SK-N-MC (cell line): Measurements from ENCODE around the gene UMAD1.
A peak's percentile ranks its signal among the peaks of the same experiment; 100 is the strongest.

Experiments
- DNase-seq: peaks from one replicate; pipeline ENCODE4 v3.0.0-alpha.2; 2011; ENCODE audit warnings: low read depth, low spot score
- H3K27ac ChIP-seq: fragments of 200-600 bp; sonication (generic); 2 replicates; pipeline ENCODE4 v1.5.1; 2016; ENCODE audit warnings: mixed run types
- H3K36me3 ChIP-seq: fragments of 200-600 bp; sonication (generic); 2 replicates; pipeline ENCODE4 v1.6.1; 2017; ENCODE audit warnings: antibody characterized with exemption, low read length, mixed read lengths; ENCODE audit not compliant: insufficient read depth
- H3K4me3 ChIP-seq: fragments of 200-600 bp; sonication (generic); 2 replicates; pipeline ENCODE4 v1.5.1; 2016
- H3K9ac ChIP-seq: fragments of 200-600 bp; sonication (generic); 2 replicates; pipeline ENCODE4 v1.8.0; 2017; ENCODE audit warnings: mixed run types, mixed read lengths; ENCODE audit not compliant: insufficient read length
- H3K9me3 ChIP-seq: fragments of 200-600 bp; sonication (generic); 2 replicates; pipeline ENCODE4 v1.6.1; 2017; ENCODE audit warnings: low read depth, mild to moderate bottlenecking, antibody characterized with exemption, low read length, moderate library complexity, mixed read lengths
- EZH2 ChIP-seq: fragments of 200-600 bp; sonication (generic); IDR thresholded peaks from one replicate; pipeline ENCODE4 v1.6.1; 2017; ENCODE audit warnings: antibody characterized with exemption
- FOXP2 ChIP-seq: optimal IDR thresholded peaks from 2 replicates; pipeline ENCODE3; 2011; ENCODE audit warnings: mild to moderate bottlenecking, moderate library complexity; ENCODE audit not compliant: insufficient read depth; ENCODE audit errors: extremely low read length, control extremely low read depth
- POLR2AphosphoS5 ChIP-seq: IDR thresholded peaks from 2 replicates; pipeline ENCODE4 v1.6.1; 2012; ENCODE audit warnings: mild to moderate bottlenecking, low read depth, low read length, borderline replicate concordance

Gene UMAD1

DNA sequence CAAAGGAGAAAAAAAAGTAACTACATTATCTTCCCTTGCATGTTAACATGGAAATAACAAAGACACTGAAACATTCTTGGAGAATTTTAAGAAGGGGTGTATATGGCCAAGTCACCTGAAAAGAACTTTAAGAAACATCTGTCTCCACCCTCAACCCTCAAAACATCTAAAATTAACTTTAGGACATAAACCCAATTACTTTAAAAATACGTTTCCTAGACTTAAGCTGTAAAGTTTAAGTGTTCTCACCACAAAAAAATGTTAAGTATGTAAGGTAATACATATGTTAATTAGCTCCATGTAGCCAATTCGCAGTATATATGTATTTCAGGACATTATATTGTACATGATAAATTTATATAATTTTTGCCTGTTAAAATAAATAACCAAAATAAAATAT, 257.0 kb downstream of the UMAD1 start:
- no peak for DNase-seq
- Histone ChIP-seq H3K36me3 (no peaks in the 10 kb centered on the region), H3K27ac (no peak overlapping the region), H3K9me3 (no peaks in the 10 kb centered on the region), H3K9ac (no peak overlapping the region), H3K4me3 (0 out of 2 replicates have a peak overlapping the region, but pooled peaks have one; percentile 9)
- no peak for TF ChIP-seq POLR2AphosphoS5
- no peak for TF ChIP-seq EZH2

DNA sequence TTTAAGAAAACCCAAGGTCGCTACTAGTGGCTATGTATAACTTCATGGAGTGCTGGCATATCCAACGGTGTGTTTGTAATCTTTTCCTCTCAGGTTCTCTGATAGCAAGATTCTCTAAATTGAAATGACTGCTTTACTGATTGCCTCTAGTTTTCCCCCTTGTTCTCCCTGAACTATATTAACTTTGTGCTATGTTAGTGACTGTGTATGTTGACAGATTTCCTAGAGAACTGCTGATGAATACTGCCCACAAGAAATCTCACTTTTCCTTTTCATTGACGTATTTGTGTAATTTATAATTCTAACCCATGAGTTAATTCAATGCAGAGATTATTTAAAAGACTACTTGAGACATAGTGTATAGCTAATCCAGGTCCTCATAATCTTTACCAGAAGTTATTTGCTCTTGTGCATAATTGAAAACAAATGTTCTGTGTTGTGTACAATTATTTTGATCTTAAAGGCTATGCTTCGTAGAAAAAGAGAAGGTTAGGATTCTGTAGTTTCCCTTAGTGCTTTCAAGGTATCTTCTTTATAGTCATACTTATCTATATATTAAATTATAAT, 257.5 kb downstream of the UMAD1 start:
- no peaks in the 10 kb centered on the region for H3K9me3 ChIP-seq
- no peak overlapping the region for H3K9ac ChIP-seq
- TF ChIP-seq EZH2 (no peak), POLR2AphosphoS5 (no peak; the same call in 1 of the 2 replicates), FOXP2 (no peak)
- H3K4me3 ChIP-seq = no peak overlapping the region
- H3K27ac ChIP-seq = 0 out of 2 replicates have a peak overlapping the region, but pooled peaks have one; percentile 1
- peak; percentile 10 for DNase-seq
- no peaks in the 10 kb centered on the region for H3K36me3 ChIP-seq

GRCh38 chr7:7902845-7903244, 262.3 kb downstream of the UMAD1 start:
- no peak overlapping the region for H3K9ac ChIP-seq
- no peak overlapping the region for H3K4me3 ChIP-seq
- no peaks in the 10 kb centered on the region for H3K9me3 ChIP-seq
- DNase-seq = no peak
- no peaks in the 10 kb centered on the region for H3K36me3 ChIP-seq
- no peak for TF ChIP-seq POLR2AphosphoS5
- no peak for TF ChIP-seq FOXP2
- TF ChIP-seq EZH2 = no peak
- H3K27ac ChIP-seq = no peak overlapping the region

DNA sequence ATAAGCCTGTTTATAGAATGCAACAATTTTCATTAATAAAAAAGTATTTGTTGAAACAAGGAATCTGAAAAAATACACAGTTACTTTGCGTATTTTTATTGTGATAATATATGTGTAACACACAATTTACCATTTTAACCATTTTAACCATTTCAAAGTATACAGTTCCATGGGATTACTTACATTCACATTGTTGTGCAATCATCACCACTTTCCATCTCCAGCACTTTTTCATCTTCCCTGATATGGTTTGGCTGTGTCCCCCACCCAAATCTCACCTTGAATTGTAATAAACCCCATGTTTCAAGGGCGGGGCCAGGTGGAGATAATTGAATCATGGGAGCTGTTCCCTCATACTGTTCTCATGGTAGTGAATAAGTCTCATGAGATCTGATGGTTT, 266.8 kb downstream of the UMAD1 start:
- no peak for DNase-seq
- Histone ChIP-seq H3K9me3 (no peaks in the 10 kb centered on the region), H3K4me3 (no peak overlapping the region), H3K9ac (no peak overlapping the region), H3K36me3 (no peaks in the 10 kb centered on the region), H3K27ac (no peak overlapping the region)
- TF ChIP-seq POLR2AphosphoS5 = no peak
- TF ChIP-seq EZH2 = no peak

DNA sequence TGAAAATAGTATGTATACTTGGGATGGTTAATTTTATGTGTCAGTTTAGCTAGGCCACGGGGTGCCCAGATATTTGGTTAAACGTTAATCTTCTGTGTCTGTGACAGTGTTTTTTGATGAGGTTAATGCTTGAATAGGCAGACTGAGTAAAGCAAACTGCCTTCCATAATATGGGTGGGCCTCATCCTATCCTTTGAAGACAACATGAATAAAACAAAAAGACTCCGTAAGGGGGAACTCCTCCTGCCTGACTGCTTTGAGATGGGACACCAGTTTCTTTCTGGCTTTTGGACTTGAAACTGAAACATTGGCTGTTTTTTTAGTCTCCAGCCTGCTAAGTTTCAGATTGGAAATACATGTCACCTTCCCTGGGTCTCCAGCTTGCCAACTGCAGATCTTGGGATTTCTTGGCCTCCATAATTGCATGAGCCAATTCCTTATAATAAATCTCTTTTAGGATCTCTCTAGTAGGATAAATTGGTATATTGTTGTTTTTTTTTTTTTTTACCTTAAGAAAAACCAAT, 268.1 kb downstream of the UMAD1 start:
- Histone ChIP-seq H3K9ac (no peak overlapping the region), H3K27ac (no peak overlapping the region), H3K36me3 (no peaks in the 10 kb centered on the region), H3K4me3 (no peak overlapping the region), H3K9me3 (no peaks in the 10 kb centered on the region)
- DNase-seq = no peak
- no peak for TF ChIP-seq EZH2
- no peak for TF ChIP-seq FOXP2

- H3K9ac ChIP-seq = no peak overlapping the region
- DNase-seq = no peak
- no peaks in the 10 kb centered on the region for H3K9me3 ChIP-seq
- no peak overlapping the region for H3K27ac ChIP-seq
- H3K36me3 ChIP-seq = no peaks in the 10 kb centered on the region
- TF ChIP-seq POLR2AphosphoS5 (no peak), EZH2 (no peak), FOXP2 (no peak)
- no peak overlapping the region for H3K4me3 ChIP-seq
Observed at GRCh38 chr7:7909376-7909775, 268.8 kb downstream of the UMAD1 start.

DNA sequence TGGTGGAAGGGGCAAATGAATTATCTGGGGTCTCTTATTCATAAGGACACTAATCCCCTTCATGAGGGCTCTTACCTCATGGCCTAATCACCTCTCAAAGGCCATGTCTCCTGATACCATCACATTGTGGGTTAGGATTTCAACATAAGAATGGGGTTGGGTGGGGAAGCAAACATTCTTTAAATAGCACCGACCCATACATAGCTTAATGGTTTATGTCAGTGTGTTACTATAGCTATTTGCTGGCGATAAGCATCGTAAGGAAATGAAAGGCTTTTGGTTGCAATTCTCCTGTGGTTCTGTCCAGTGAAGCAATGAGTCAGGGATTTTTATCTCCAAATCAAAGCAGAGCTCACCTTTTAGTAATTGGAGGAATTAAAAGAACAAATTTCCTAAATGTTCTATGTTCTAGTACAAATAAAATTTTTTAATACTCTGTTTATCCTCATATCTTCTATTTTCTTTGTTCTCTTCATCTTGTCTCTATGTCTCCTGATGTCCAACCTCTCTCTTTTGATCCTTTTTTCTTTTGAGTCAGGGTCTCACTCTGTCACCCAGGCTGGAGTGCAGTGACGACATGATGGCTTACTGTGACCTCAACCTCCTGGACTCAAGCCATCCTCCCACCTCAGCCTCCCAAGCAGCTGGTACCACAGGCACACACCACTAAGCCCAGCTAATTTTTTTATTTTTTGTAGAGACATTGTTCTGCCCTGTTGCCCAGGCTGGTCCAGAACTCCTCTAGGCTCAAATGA, 271.0 kb downstream of the UMAD1 start:
- TF ChIP-seq FOXP2 (no peak), POLR2AphosphoS5 (no peak), EZH2 (no peak)
- no peak overlapping the region for H3K27ac ChIP-seq
- no peak overlapping the region for H3K9ac ChIP-seq
- H3K36me3 ChIP-seq = no peaks in the 10 kb centered on the region
- no peak overlapping the region for H3K4me3 ChIP-seq
- no peaks in the 10 kb centered on the region for H3K9me3 ChIP-seq
- no peak for DNase-seq

- TF ChIP-seq FOXP2 = no peak
- no peak for TF ChIP-seq EZH2
- no peak for TF ChIP-seq POLR2AphosphoS5
- H3K4me3 ChIP-seq = no peak overlapping the region
- H3K27ac ChIP-seq = no peak overlapping the region
- no peak overlapping the region for H3K9ac ChIP-seq
- no peak for DNase-seq
- no peaks in the 10 kb centered on the region for H3K9me3 ChIP-seq
- no peaks in the 10 kb centered on the region for H3K36me3 ChIP-seq
Observed at GRCh38 chr7:7912937-7913336, 272.4 kb downstream of the UMAD1 start.

DNA sequence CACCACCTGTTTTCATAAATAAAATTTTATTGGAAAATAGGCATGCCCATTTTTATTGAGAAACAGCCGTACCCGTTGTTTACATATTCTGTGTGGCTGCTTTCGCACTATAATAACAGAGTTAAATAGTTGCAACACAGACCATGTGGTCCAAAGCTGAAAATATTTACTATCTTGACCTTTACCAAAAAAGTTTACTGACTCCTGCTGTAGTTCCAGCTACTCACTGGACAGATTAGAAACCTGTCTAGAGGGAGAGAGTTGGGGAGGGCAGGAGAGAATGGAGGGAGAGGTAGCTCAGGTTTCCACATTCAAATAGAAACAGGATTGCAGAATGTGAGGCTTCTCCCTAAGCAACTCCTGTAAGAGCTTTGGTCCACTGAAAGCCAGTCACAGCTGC, 273.0 kb downstream of the UMAD1 start:
- TF ChIP-seq EZH2 (no peak), FOXP2 (no peak), POLR2AphosphoS5 (no peak)
- Histone ChIP-seq H3K27ac (no peak overlapping the region), H3K9ac (no peak overlapping the region), H3K4me3 (no peak overlapping the region), H3K36me3 (no peaks in the 10 kb centered on the region), H3K9me3 (no peaks in the 10 kb centered on the region)
- DNase-seq = no peak
